ENCODE results near the gene ATP6V1F.

The ATP6V1F gene

DNA sequence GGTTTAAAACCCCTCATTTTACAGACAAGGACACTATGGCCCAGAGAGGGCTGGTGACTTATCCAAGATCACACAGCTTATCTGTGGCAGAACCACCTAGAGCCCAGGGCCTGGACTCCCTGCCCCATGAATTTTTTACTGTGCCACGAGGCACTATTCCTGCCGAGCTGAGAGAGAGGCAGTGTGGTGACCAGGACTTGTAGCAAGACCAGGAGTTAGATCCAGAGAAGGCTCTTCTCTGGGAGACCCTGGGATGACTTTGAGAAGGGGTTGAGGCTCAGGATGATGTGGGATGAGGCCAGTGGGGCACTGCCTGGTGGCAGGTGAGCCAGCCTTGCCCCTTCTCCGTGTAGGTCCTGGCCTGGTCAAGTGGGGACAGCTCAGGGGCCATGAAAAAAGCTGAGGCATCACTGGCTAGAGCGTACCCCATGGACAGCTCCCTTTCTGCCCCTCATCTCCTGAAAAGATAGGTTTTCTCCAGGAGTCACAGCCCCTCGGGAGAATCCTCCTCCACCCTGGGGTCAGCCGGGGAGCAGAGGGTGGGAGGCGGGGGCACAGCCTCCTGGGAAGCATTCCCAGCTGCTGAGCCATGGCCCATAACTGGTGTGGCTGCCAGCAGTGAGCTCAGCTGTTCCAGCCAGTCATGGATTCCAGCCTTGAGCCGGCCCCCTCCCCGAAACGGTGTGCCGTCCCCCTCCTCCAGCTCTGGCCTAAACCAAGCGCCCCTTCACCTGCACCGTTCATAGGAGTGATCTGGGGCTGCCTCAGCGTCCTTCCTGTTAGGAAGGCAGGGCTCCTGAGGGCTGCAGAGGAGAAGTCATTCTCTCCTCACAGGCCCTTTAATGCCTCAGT, 26.6 kb upstream of the ATP6V1F start:
- no peak for DNase-seq (ENCODE audit: low spot score)

DNA sequence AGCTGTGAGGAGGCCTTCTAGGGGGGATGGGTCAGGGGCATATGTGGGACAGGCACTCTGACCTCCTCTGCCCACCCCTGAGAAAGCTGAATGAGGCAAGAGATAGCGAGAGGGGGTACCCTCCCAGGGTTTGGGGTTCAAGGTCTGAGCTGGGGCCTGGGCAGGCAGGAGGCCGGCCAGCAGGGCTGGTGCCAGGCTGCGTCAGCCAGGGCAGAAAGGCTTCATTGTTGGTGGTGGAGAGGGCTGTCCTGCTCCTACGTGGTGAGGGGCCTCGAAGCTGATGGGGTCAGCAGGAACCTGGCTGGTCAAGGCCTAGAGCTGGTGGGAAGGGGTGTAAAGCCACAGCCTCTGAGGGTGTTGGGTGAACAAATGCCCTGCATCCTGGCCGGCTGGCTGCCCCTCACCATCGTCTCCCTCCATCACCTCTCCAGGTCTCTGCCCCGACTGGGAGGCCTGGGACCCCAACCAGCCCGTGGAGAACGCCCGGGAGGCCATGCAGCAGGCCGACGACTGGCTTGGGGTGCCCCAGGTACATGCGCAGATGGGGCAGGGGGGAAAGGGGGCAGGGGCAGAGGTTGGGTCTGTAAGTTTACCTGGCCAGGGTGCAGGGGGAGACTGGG, 25.8 kb upstream of the ATP6V1F start:
- no peak for DNase-seq (ENCODE audit: low spot score)

DNA sequence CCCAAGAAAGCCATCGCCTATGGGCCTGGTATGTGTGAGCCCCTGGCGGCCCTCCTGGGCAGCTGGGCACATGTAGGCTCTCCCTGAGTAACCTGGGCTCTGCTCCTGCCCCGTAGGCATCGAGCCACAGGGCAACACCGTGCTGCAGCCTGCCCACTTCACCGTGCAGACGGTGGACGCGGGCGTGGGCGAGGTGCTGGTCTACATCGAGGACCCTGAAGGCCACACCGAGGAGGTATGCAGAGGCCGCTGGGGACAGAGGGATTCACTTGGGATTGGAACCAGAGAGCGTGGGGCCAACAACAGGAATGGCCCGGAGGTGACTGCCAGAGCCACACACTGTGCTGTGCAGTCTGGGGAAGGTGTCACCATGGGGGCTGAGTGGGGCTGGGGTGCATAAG, 25.1 kb upstream of the ATP6V1F start:
- no peak for DNase-seq (ENCODE audit: low spot score)

DNA sequence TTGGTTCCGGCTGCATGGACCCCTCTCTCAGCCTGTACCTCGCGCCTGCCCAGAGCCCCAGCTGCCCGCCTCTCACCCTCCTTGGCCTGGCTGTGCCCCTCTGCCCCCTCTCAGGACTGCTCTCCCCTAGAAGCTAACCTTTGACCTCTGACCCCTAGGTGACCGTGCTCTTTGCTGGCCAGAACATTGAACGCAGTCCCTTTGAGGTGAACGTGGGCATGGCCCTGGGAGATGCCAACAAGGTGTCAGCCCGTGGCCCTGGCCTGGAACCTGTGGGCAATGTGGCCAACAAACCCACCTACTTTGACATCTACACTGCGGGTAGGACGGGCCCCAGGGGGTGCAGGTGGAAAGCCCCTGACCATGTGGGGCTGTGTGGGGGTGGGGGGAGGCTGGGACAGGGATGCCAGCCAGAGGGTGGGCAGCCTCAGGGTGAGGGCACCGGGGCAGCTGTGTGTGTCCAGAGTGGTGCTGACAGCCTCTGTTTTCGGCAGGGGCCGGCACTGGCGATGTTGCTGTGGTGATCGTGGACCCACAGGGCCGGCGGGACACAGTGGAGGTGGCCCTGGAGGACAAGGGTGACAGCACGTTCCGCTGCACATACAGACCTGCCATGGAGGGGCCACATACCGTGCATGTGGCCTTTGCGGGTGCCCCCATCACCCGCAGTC, 24.4 kb upstream of the ATP6V1F start:
- no peak for DNase-seq (ENCODE audit: low spot score)

DNA sequence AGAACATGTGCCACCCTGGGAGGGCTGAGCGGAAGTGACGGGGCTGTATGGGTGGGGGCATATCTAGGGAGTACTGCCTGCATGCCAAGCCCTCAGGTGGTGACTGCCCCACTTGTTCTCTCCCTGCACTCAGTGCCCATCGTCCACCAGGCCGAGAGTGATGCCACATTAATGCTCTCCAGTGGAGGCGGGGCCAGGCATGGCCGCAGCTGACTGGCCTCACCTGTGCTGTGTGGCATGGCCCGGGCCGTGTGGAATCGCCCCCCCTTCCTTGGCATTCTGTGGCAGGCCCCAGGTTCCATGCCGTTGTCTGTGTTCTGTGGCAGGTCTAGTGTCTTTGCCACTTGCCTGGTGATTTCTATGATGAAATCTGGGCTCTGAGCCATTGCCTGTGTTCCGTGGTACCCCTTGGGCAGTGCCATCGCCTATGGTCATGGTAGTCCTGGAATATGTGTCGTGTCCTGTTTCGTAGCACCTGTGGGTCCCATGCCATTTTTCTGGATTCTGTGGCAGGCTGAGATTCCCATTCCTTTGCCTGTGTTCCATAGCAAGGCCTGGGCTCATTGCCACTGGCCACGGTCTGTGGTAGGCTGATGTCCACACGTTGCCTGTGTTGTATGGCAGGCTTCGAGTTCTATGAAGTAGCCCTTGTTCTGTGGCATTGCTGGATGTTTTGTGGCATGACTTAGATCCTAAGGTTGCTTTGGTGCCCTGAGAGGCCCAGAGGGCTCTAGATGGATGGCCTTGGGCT, 23.5 kb upstream of the ATP6V1F start:
- no peak for DNase-seq (ENCODE audit: low spot score)

DNA sequence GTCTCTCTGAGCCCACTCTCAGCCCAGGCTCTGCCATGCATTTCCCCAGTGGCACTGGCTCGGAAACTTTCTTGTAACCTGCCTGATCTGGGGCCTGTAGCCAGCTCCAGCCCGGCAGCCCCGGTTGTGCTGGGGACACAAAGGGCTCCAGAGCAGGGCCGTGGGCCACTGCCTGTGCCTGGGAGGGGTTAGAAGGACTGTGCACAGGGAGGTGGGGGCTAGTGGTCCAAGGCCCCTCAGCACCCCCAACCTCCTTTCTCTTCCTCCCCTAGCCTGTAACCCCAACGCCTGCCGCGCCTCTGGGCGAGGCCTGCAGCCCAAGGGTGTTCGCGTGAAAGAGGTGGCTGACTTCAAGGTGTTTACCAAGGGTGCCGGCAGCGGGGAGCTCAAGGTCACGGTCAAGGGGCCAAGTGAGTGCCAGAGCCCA, 22.9 kb upstream of the ATP6V1F start:
- DNase-seq (ENCODE audit: low spot score), result no peak

DNA sequence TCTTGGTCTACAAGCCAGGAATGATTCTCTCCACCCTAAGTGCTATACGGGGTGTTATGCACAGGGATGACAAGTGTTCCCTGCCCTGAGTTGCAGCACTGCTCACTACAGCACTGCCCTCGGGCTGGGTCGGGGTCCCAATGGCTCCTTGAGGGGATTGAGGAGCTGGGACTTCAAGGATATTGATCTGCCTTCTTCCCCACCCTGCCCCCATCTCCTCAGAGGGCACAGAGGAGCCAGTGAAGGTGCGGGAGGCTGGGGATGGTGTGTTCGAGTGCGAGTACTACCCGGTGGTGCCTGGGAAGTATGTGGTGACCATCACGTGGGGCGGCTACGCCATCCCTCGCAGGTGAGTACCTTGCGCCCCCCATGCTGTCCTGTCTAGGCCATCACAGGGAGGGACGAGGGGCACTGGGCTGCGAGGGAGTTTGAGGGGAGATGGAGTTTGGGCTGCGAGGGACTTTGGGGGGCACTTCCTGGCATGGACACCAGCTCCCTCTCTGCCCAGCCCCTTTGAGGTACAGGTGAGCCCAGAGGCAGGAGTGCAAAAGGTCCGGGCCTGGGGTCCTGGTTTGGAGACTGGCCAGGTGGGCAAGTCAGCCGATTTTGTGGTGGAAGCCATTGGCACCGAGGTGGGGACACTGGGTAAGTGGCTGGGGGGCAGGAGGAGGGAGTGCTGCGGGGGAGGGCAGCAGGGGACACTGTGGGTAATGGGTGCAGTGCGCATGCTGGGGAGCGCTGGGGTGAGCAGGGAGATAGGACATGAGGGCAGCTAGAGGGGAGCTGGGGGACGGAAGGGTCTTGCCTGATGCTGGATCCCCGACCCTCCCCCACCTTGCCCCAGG, 22.1 kb upstream of the ATP6V1F start:
- DNase-seq (ENCODE audit: low spot score), result no peak

DNA sequence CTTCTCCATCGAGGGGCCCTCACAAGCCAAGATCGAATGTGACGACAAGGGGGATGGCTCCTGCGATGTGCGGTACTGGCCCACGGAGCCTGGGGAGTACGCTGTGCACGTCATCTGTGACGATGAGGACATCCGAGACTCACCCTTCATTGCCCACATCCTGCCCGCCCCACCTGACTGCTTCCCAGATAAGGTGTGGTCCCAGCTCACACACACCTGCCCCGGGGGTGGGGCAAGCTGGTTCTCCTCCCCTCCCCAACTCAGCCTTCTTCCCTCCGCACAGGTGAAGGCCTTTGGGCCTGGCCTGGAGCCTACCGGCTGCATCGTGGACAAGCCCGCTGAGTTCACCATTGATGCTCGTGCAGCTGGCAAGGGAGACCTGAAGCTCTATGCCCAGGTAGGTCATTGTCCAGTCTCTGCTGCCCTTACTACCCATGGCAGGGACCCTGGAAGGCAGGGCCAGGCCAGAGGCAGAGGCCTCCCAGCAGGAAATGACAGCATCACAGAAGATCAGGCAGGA, 21.4 kb upstream of the ATP6V1F start:
- no peak for DNase-seq (ENCODE audit: low spot score)

DNA sequence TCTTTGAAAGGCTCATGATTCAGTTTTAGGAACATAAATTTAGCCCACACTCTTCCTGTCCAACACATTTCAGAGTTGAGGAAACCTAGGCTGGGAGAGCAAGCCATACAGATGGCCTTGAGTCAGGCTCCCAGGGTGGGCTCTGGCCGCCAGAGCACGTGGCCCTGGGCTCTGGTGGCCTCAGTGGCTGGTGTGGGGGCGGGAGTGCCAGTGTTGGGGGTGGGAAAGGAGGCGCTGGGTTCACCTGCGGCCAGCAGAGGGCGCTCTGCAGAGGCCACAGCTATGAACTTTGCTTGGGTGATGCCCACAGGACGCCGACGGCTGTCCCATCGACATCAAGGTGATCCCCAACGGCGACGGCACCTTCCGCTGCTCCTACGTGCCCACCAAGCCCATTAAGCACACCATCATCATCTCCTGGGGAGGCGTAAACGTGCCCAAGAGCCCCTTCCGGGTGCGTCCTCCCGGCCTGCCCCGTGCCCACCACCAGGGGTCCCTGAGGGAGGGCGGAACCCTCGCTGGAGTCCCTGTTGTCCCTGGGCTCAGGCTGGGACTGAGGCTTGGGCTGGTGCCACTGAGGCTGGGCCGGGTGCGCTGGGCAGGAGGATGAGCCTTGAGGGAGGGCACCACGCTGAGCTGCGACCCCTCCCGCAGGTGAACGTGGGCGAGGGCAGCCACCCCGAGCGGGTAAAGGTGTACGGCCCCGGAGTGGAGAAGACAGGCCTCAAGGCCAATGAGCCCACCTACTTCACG, 20.6 kb upstream of the ATP6V1F start:
- peak; percentile 96 for DNase-seq (ENCODE audit: low spot score)

DNA sequence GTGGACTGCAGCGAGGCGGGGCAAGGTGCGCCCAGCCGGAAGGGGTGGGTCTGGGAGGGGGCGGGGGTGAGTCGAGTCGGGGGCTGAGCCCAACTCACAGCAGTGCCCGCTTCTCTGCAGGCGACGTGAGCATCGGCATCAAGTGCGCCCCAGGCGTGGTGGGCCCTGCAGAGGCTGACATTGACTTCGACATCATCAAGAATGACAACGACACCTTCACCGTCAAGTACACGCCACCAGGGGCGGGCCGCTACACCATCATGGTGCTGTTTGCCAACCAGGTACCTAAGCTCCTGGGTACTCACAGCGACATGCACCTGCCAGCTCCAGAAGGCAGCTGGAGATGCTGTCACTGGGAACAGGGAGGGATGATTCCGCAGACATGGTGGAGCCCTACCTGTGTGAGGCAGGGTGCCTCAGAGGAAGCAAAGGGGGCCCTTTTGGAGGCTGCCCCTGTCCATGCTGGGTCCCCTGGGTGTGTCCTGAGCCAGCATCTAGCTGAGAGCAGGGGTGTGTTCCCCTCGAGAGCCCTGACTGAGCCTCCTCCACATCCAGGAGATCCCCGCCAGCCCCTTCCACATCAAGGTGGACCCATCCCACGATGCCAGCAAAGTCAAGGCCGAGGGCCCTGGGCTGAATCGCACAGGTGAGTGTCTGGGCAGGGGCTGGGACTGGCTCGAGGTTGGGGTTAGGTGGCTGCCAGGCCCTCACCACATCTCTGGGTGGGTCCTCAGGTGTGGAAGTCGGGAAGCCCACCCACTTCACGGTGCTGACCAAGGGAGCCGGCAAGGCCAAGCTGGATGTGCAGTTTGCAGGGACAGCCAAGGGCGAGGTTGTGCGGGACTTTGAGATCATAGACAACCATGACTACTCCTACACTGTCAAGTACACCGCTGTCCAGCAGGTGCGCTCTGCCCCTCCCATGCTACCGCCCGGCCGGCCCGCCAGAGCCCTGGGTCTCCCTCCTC, 19.7 kb upstream of the ATP6V1F start:
- no peak for DNase-seq (ENCODE audit: low spot score)

DNA sequence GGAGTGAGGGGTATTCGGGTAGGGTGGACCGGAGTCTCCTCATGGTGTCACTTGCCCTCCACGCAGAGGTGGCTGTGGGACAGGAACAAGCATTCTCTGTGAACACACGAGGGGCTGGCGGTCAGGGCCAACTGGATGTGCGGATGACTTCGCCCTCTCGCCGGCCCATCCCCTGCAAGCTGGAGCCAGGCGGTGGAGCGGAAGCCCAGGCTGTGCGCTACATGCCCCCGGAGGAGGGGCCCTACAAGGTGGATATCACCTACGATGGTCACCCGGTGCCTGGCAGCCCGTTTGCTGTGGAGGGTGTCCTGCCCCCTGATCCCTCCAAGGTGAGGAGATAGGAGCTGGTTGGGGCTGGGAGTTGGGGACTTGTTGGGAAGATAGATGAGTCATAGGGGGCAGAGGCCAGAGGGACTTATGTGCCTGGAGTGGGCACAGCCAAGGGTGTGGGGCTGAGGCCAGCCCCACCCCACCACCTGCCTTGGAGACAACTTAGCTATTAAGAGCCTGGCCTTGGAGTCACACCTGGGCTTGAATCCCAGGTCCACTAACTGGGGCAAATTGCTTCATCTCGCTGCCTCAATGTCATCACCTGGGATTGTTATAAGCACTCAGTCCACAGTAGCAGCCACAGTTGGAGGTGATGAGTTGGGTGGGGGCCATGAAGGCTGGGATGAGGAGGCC, 18.6 kb upstream of the ATP6V1F start:
- DNase-seq (ENCODE audit: low spot score), result no peak

DNA sequence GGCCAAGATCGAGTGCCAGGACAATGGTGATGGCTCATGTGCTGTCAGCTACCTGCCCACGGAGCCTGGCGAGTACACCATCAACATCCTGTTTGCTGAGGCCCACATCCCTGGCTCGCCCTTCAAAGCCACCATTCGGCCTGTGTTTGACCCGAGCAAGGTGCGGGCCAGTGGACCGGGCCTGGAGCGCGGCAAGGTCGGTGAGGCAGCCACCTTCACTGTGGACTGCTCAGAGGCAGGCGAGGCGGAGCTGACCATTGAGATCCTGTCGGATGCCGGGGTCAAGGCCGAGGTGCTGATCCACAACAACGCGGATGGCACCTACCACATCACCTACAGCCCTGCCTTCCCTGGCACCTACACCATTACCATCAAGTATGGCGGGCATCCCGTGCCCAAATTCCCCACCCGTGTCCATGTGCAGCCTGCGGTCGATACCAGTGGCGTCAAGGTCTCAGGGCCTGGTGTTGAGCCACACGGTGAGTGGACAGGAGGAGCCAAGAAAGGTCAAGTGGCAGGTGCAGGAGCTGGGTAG, 17.8 kb upstream of the ATP6V1F start:
- DNase-seq (ENCODE audit: low spot score), result no peak

DNA sequence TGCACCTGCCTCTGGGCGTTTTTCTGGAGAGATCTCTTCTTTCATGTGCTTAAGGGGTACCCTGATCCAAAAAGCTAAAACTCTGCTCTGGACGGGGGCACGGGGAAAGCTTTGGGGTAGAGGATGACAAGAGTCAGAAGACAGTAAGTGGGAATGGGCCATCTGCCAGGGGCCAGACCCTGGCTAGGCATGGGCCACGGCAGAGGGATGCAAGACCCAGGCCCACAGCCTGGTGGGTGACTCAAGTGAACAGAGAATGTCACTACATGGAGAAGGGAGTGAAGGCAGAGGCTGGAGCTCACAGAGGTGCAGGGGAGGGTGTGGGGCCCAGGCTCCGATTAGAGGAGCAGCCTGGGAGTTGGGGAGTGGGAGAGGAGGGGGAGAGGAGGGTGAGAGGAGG, 17.2 kb upstream of the ATP6V1F start:
- DNase-seq (ENCODE audit: low spot score), result no peak

DNA sequence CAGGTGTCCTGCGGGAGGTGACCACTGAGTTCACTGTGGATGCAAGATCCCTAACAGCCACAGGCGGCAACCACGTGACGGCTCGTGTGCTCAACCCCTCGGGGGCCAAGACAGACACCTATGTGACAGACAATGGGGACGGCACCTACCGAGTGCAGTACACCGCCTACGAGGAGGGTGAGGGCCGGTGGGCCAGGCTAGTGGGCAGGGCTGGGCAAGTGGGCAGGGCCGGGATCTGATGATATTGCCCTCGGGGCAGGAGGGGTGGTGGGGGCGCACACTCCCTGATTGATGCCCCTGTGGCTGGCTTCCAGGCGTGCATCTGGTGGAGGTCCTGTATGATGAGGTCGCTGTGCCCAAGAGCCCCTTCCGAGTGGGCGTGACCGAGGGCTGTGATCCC, 16.7 kb upstream of the ATP6V1F start:
- DNase-seq (ENCODE audit: low spot score), result no peak

DNA sequence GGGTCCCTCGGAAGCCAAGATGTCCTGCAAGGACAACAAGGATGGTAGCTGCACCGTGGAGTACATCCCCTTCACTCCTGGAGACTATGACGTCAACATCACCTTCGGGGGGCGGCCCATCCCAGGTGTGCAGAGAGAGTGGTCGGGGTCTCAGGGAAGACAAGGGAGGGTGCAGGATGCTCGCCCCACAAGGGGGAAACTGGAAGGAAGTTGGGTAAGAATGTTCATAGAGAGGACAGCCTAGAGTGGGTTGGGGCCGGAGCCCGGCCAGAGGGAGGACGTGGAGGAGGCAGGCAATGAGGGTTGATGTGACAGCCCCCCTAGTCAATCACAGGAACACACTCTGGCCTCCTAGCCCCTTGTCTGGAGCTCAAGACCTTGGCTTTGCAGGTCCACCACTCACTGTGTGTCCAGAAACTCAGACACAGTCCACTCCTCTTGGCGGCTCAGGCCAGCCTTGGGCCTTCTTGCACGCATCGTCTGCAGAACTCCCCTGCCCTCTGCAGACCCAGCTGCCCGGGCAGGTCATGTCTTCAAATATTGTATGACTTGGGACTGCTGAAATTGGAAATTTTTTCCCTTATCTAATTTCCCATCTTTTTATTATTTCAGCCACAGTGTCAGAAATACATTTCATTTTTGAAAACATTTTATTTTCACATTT, 15.7 kb upstream of the ATP6V1F start:
- no peak for DNase-seq (ENCODE audit: low spot score)

DNA sequence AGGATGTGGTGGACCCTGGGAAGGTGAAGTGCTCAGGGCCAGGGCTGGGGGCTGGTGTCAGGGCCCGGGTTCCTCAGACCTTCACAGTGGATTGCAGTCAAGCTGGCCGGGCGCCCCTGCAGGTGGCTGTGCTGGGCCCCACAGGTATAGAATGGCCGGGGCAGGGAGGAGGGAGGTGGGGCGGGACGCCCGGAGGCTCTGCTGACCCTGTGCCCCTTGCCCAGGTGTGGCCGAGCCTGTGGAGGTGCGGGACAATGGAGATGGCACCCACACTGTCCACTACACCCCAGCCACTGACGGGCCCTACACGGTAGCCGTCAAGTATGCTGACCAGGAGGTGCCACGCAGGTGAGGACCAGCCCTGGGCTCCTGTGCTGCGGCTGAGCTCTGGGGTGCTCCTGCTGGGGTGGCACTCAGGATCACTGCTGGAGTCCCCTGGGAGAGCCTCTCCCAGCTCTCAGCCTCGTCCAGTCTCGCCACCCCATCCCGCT, 14.9 kb upstream of the ATP6V1F start:
- DNase-seq (ENCODE audit: low spot score), result no peak

DNA sequence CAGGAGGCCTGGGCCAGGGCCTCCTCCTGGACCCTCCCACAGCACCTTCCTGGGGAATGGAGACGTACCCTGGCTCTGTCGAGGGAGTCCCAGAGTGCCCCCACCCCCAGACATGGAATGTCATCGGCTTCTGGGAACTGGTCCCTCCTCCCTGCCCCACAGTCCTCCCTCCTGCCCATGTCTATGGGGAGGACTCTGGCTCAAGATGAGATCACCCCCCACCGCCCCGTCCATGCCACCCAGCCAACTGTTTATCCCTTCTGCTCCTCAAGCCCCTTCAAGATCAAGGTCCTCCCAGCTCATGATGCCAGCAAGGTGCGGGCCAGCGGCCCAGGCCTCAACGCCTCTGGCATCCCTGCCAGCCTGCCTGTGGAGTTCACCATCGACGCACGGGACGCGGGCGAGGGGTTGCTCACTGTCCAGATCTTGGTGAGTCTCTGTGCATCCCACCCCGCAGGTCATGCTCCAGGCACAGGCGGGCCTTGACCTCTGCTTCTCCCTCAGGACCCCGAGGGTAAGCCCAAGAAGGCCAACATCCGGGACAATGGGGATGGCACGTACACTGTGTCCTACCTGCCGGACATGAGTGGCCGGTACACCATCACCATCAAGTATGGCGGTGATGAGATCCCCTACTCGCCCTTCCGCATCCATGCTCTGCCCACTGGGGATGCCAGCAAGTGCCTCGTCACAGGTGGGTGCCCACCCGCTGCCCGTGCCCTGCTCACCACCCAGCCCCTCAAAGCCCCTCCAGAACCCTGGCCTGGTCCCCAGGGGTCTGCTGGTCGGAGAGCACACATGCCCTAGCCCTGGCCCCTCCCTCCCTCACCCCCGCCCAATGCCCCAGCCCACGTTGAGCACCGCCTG, 14.1 kb upstream of the ATP6V1F start:
- DNase-seq (ENCODE audit: low spot score), result no peak
